Measurements from ENCODE around the gene NLRC5.
"Not testable (repeated sequence)": the region's sequence is repeated elsewhere in the genome, so short reads cannot be mapped to it uniquely, and the experiment has no call there.

NLRC5 gene

DNA sequence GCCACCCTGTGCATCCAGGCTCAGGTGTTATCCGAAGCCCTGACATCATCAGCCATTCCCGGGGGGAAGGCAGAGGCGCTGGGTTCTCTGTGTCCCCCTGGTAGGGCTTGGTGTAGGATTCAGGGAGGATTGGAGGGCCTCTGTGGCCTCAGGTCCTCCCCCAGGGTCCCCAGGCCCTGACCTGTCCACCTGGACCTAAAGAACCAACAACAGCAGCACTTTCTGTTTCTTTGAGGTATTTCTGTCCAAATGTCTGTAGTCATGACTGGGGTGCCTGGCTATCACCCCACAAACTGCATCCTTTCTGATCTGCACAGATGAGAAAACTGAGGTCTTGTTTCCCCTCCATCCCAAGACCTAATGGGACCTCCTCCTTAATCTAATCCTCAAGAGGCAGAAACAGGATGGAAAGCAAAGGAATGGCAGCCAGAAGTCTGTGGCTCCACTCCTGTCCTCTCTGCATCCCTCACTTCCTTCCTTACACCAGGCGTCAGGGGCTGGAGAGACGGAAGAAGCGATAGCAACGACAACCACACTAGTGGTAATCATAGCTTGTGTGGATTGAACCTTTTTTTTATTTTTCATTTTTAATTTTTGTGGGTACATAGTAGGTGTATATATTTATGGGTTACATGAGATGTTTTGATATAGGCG, 11.8 kb downstream of the NLRC5 start:
- DNase-seq = no peak

DNA sequence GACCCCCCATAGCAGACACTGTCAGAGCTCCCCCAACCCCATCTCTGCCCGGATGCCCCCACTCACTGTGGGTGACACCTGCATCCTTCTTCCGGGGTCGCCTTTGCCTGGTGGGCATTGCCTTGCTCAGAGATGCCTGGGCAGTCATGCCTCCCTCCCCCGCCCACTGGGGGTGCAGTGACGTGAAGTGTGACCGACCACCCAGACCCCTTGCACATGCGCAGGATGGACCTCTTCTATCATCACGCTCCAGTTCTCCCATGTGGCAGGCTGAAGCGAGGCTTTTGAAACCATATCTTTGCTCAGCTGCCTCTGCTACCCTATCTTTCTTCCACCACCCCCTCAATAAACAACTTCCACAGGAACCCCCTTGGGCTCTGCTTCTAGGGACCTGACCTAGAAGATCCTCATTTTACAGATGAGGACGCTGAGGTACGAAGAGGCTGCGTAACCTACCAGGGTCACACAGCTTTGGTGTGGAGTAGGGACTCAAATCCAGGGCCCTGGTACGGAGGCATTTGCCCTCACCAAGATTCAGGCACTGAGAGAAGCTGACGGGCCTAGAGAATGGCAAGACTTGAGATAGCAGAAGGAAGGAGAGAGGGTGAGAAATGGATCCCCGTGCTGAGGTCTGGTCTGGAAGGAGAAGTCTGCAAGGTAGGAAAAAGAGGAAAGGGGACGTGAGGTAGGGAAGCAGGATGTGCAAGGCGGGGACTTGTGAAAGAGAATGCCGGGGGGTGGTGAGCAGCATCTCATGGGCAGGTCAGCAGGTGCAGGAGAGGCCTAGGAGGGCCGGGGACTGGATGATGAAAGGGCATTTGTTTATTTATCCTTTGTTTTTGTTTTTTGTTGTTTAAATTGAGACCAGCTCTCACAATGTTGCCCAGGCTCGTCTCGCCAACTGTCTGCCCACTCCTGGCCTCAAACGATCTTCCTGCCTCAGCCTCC, 14.4 kb downstream of the NLRC5 start:
- no peak for DNase-seq

DNA sequence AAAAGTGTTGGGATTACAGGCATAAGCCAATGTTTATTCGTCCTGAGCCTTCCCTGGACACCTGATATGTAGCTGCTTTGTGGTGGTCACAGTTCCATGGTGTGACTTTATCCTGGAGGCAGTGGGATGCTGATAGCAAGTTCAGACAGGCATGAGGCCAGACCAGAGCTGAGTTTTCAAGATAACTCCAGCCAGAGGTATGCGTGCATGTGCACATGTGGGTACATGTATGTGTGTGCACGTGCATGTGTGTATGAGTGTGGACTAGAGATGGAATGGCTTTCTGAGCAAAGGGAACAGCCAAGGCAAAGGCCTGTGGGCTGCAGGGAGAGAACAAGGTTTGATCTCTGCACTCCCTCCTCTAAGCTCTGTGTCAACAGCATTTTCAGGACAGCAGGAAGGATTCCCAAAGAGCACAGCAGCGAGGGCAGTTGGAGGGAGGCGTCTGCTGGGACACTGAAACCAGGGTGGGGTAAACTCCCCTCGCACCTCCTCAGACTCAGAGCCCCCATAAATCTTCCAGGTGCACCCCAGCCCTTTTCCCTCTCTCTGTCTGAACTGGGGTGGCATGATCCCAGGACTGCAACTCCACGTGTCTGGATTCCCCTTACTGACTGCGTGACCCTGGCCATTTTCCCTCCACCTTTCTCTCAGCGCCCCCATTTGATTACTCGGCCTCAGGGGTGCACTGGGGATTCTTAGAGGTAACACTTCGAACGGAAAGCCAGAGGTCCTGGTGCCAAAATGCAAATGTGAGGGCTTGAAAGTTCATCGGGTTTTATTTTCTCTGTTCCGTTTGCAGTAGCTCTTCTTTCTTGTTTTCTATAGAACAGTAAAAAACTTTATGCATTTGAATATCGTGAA, 15.3 kb downstream of the NLRC5 start:
- DNase-seq = no peak

DNA sequence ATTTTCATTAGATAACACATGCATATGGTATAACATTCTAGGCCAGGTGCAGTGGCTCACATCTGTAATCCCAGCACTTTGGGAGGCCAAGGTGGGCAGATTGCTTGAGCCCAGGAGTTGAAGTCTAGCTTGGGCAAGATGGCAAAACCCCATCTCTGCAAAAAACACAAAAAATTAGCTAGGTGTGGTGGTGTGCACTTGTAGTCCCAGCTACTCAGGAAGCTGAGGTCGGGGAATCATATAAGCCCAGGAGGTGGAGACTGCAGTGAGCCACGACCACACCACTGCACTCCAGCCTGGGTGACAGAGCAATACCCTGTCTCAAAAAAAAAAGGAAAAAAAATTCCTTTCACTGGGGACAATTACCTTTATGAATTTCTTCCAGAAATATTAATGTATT, 16.2 kb downstream of the NLRC5 start:
- DNase-seq = not testable (repeated sequence)

DNA sequence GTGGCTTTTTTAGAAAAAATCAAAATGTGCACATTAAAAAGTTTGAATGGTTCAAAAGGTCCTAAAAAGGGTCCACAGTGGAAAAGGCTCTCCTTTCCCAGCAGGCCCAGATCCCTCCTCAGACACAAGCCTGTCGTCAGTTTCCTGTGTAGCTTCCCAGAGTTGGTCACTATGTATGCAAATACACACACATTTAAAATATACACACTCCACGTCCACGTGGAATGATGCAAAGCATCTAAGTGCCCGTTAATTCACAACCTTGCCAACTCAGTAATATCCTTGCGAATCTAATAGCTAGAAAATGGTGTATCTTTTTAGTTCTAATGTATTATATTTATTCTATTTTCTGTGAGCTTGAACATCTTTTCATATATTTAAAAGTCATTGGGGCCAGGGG, 17.7 kb downstream of the NLRC5 start:
- DNase-seq = no peak

DNA sequence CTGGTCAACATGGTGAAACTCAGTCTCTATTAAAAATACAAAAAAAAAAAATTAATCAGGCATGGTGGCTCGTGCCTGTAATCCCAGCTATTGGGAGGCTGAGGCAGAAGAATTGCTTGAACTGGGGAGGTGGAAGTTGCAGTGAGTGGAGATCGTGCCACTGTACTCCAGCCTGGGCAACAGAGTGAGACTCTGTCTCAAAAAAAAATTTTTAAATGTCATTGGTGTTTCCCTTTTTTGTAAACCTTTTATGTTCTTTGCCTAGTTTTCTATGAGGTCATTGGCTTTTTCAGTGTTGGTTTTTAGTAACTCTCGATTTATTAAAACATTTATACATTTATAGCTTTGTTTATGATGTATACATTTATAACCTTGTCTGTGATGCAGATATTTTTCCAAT, 18.2 kb downstream of the NLRC5 start:
- no peak for DNase-seq

DNA sequence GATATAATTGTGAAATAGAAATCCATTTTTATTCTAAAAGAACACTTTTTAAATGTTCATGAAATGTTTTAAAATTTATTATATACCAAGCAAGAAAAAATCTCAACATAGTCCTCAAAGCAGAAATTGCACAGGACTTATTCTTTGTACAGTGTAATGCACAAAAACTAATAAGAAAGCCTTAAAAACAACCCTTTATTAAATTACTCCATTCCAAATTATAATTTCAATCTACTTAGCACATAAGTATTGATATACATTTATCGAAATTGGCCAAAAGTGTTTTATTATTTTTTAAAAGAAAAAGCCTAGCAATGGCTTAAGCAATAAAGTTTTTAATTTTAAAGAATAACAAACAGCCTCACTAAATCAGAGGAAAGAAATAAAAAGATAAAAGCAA, 19.1 kb downstream of the NLRC5 start:
- DNase-seq = no peak

DNA sequence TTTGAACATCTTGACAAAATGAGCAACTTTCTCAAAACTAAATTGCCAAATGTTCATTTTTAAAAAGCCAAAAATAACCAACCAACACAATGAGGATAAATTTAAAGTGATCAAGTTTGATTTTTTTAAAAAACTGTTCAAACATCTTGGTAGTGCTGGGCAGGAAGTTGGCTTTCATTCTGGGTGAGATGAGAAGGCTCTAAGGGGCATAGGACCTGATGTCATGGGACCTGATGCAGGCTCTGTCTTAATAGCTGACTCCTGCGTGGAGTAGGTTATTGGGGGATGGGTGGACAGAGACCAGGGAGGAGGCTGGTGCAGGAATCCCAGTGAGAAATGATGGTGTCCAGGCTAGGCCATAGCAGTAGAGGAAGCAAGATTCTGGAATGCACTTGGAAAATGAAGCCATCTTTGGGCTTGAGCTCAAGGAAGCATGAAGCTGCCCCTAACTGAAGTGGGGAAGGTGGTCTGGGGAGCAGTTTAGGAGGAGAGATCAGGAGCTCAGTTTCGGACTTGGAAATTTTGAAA, 20.4 kb downstream of the NLRC5 start:
- DNase-seq = no peak

DNA sequence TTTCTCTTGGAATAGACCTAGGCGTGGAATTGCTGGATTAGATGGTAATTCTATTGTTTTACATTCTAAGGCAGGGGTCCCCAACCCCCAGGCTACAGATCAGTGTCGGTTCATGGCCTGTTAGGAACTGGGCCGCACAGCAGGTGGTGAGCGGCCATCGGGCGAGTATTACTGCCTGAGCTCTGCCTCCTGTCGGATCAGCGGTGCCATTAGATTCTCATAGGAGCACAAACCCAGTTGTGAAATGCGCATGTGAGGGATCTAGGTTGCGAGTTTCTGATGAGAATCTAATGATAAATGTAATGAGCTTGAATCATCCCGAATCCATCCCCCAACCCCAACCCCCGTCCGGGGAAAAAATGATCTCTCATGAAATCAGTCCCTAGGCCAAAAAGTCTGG, 23.0 kb downstream of the NLRC5 start:
- no peak for DNase-seq

DNA sequence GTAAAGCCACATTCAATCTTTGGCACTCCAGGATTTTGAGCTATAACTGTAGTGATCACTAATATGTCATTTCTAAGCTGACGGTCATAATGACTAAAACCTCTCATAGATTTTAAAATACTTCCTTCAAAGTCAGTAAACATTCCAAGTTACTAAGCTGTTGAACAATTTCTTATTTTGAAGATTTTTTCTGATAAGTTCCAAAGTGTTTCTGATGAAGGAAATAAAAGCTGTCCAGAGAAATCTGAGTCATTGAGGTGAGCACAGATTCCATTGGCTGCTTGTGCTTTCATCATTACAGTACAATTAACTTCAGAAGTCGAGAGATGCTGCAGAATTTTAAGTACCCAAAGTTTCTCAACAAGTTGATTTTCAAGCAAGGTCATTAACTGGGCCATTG, 23.9 kb downstream of the NLRC5 start:
- DNase-seq = no peak

DNA sequence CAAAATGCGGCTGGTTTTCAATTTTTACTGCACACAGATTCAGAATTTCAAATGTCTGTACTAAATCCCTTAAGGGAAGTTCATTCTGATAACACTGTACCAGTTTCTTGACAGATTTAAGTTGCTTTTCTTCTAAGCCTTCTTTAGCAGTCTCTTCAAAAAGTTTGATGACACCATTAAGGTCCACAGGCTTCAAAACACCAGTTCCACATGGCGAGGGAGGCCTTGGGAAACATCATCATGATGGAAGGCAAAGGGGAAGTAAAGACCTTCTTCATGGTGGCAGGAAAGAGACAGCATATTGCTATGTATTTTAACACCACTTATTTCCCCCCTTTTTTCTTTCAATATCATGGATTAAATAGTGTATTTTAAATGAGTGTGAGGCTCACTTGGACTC, 24.5 kb downstream of the NLRC5 start:
- no peak for DNase-seq

DNA sequence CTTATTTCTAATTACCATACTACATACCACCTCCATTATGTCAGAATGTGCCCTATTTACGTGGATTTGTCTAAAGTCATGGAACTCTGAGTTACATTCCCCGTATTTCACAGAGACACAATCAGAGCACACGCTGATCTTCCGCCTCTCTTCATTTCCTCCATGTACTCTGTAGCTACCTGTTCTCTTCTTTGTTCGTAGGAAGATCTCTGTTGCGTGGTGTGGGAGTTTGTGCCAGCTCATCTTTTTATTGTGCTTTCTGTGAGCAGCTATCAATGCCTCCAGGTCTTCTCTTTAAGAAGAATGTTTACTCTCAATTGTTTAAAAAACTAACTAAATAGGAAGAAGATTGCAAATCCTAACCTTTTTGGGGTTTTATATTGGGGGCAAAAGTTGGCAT, 26.9 kb downstream of the NLRC5 start:
- no peak for DNase-seq

DNA sequence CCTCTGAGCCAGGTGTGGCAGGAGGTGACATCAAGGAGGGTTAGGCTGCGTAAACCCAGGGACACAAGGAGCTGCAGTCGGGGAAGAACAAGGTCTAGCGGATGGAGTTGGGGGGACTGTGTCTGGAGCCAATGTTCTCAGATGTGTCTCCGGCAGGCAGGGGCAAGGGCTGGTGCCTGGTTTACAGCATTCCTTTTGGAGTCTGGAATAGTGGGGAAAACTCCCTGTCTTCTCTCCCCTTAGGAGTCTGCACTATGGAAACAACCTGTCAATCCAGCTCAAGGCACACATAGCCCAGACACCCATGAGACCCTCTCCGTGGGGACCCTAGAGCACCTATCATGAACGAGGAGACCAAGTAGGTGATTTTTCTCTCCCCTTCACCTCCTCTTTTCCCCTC, 27.5 kb downstream of the NLRC5 start:
- DNase-seq = no peak

DNA sequence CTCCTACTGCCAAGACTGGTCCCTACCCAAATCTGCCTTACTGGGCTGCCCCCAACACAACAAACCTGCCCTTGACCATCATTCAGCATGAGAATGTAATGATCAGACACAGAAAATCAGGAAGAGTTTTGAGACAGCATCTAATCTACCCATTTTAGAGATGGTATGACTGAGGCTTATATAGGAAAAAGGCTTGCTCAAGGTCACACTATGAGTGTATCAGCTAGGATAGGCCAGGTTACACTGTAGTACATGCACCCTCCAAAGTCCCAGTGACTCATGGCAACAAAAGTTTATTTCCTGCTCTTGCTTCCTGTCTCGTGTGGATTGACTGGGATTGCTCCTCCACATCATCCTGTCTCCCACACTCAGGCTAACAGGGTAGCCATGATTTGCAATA, 27.9 kb downstream of the NLRC5 start:
- no peak for DNase-seq

DNA sequence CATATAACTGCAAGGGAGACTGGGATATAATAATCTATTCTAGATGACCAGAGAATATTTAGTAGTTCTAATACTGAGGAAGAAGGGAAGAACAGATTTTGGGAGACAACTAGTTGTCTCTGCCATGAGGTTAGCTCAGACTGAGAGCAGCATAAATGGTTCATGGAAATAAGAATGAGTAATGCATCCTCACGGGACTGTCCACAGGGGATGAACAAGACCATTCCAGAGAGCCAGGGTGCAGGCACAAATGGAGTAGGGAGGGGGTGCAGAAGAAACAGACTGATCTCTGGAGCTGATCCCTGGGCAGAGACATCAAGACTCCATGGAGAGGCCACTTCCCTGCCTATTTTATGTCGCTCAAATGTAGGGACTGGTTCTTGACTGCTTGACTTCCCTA, 30.4 kb downstream of the NLRC5 start:
- DNase-seq = no peak

DNA sequence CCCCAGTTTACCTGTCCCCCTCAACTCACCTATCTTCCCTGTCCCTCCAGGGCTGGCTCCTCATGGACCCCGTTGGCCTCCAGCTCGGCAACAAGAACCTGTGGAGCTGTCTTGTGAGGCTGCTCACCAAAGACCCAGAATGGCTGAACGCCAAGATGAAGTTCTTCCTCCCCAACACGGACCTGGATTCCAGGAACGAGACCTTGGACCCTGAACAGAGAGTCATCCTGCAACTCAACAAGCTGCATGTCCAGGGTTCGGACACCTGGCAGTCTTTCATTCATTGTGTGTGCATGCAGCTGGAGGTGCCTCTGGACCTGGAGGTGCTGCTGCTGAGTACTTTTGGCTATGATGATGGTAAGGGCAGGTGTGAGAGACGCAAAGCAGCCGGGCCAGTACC, 31.3 kb downstream of the NLRC5 start:
- DNase-seq = no peak

DNA sequence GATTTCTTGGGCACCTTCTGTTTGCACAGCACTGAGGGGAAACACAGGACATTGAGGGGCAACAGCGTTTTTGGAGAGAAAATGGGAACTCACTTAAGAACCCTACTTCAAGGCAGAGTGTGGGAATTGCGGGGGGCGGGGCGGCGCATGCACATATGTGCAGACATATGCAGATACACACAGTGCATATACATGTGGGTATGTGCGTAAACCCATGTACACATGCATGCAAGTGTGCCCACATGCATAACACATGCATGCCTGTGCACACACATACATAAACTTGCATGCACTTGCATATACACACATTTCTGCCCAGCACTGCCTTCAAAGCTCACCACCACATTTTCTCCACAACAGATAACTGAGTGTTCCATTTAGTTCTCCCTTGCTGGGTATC, 32.4 kb downstream of the NLRC5 start:
- no peak for DNase-seq

DNA sequence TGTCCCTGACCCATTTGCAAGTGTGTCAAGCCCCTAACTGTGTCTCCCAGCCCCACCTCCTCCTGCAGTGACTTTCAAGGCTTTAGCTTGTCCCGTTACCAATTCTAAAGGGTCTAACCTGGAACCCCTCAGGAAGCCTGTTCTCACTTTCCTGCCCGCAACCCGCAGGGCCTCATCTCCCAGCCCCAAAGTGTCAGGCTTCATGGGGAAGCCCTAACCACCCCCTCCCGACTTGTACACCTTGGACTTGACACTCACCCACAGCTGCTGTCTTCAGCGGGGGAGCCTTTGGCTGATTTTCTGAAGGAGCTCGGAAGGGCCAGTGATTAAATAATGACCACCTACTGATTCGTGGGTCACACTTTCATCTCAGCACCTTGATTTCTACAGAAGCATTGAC, 33.1 kb downstream of the NLRC5 start:
- DNase-seq = no peak

DNA sequence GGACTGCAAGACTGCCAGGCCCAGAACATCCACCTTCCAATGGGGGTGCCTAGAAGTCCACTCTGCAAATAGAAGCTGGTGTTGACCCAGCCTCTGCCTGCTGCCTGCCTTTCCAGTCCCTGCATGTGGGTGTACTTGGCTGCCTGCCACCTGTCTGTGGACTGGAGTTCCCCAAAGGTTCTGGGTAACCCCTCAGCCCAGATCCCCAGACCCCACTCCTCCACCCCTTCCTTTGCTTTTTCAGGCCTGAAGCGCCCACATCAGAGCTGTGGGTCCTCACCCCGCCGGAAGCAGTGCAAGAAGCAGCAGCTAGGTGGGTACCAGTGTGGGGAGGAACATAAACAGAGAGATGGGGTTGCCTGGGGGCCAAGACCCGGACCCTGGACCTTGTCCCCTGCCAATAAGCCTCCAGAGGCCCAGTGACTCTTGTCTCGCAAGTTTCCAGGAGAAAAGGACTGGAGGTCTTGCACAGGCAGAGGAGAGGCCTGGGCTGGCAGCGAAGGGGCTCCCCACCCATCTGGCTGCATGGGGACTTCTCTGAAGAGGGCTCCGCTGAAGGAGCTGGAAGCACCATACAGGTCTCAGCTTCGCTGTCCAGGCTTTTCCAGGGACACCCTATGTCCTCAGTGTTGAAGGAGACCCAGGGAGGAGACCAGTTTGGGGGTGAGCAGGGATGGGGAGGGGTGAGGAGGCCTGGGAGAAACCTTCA, 34.3 kb downstream of the NLRC5 start:
- peak; percentile 70 to 80 for DNase-seq

DNA sequence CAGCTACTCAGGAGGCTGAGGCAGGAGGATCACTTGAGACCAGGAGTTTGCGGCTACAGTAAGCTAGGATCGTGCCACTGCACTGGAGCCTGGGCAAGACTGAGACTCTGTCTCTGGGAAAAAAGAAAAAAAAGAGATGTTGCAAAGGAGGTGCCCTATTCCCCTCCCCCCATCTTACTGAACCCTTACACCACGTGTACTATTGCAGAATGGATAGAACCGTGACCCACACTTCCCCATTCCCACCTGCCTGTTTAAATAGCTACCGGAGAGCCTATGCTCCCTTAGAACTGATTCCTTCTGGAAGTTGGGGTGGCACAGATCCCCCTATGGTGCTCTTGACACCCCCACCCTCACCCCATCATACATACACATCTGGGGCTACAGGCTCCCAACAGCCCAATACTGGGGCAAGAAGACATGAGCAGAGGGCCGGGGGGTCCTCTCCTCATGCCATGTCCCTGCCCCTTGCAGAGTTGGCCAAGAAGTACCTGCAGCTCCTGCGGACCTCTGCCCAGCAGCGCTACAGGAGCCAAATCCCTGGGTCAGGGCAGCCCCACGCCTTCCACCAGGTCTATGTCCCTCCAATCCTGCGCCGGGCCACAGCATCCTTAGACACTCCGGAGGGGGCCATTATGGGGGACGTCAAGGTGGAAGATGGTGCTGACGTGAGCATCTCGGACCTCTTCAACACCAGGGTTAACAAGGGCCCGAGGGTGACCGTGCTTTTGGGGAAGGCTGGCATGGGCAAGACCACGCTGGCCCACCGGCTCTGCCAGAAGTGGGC, 35.7 kb downstream of the NLRC5 start:
- DNase-seq = no peak

DNA sequence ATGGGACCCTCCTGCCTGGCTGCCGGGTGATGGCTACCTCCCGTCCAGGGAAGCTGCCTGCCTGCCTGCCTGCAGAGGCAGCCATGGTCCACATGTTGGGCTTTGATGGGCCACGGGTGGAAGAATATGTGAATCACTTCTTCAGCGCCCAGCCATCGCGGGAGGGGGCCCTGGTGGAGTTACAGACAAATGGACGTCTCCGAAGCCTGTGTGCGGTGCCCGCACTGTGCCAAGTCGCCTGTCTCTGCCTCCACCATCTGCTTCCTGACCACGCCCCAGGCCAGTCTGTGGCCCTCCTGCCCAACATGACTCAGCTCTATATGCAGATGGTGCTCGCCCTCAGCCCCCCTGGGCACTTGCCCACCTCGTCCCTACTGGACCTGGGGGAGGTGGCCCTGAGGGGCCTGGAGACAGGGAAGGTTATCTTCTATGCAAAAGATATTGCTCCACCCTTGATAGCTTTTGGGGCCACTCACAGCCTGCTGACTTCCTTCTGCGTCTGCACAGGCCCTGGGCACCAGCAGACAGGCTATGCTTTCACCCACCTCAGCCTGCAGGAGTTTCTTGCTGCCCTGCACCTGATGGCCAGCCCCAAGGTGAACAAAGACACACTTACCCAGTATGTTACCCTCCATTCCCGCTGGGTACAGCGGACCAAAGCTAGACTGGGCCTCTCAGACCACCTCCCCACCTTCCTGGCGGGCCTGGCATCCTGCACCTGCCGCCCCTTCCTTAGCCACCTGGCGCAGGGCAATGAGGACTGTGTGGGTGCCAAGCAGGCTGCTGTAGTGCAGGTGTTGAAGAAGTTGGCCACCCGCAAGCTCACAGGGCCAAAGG, 36.8 kb downstream of the NLRC5 start:
- DNase-seq = no peak

Measured in stimulated activated CD4-positive, alpha-beta T cell treated with anti-CD3 and anti-CD28 coated beads, Interleukin-2, amount 100 ng/mL, for 24 hours (primary cell).